Fibroblast of lung (primary cell): ENCODE results near the gene NKD2. TPM values are rescaled to one million over a fixed set of nuclear protein-coding genes. Genes with fewer than 3 reads are reported as not detected.

ENCODE experiments used
- DNase-seq, 2 donors: peaks; one replicate each; pipeline versions ENCODE4 v3.0.0 to v3.0.0-alpha.2; 2010; ENCODE audit warnings: low read depth in 2 of 2
- H2AFZ ChIP-seq: 2 replicates; pipeline ENCODE4 v1.5.1; 2012; ENCODE audit warnings: low read length, control low read depth, inconsistent platforms
- H3K27ac ChIP-seq: 2 replicates; pipeline ENCODE4 v1.5.1; 2011; ENCODE audit warnings: low read length, control low read depth; ENCODE audit not compliant: insufficient read depth
- H3K27me3 ChIP-seq: 2 replicates; pipeline ENCODE4 v1.5.1; 2011; ENCODE audit warnings: mild to moderate bottlenecking, low read length; ENCODE audit not compliant: control insufficient read depth, insufficient read depth
- H3K36me3 ChIP-seq: 2 replicates; pipeline ENCODE4 v1.5.1; 2011; ENCODE audit warnings: low read length; ENCODE audit not compliant: control insufficient read depth, insufficient read depth
- H3K4me1 ChIP-seq: 2 replicates; pipeline ENCODE4 v1.5.1; 2011; ENCODE audit warnings: low read length; ENCODE audit not compliant: control insufficient read depth, insufficient read depth; ENCODE audit errors: extremely low read depth
- H3K4me2 ChIP-seq: 2 replicates; pipeline ENCODE4 v1.5.1; 2011; ENCODE audit warnings: low read length, control low read depth; ENCODE audit not compliant: insufficient read depth; ENCODE audit errors: extremely low read depth
- H3K4me3 ChIP-seq, 4 experiments: fragments of 200-600 bp in 1 of 4; sonication (generic) in 1 of 4; replicated peaks in 1 of 4; 2 replicates each; pipeline ENCODE4 v1.5.1; 2011 to 2016; ENCODE audit warnings: low read length in 4 of 4, low read depth in 3 of 4, mild to moderate bottlenecking in 3 of 4, control low read depth in 2 of 4, inconsistent platforms in 1 of 4, mixed read lengths in 1 of 4; ENCODE audit not compliant: insufficient read depth in 1 of 4; ENCODE audit errors: control extremely low read depth in 1 of 4
- H3K79me2 ChIP-seq: 2 replicates; pipeline ENCODE4 v1.5.1; 2012; ENCODE audit warnings: mild to moderate bottlenecking, low read length, inconsistent platforms; ENCODE audit not compliant: control insufficient read depth, insufficient read depth
- H3K9ac ChIP-seq: 2 replicates; pipeline ENCODE4 v1.5.1; 2011; ENCODE audit warnings: mild to moderate bottlenecking, low read length, control low read depth; ENCODE audit not compliant: insufficient read depth
- H3K9me3 ChIP-seq: 2 replicates; pipeline ENCODE4 v1.5.1; 2012; ENCODE audit warnings: low read depth, low read length; ENCODE audit not compliant: control insufficient read depth, insufficient read depth
- H4K20me1 ChIP-seq: 2 replicates; pipeline ENCODE4 v1.5.1; 2011; ENCODE audit warnings: low read length; ENCODE audit not compliant: control insufficient read depth, insufficient read depth; ENCODE audit errors: extremely low read depth
- EZH2 ChIP-seq: IDR thresholded peaks from 2 replicates; pipeline ENCODE4 v1.5.1; 2012; ENCODE audit warnings: low read length, control low read depth, mild to moderate bottlenecking; ENCODE audit errors: missing control alignments
- polyA plus RNA-seq, 2 donors: library from polyadenylated mRNA; depleted of rRNA in 1 of 2; stranded (reverse) in 1 of 2; unstranded in 1 of 2; fragments of >200 nt; gene quantifications; 2 replicates each; pipeline ENCODE4 v1.2.1, GENCODE V29; 2011 to 2012; ENCODE audit warnings: missing spikeins in 1 of 2
- total RNA-seq: library from RNA; depleted of rRNA; stranded (reverse); fragments of >200 nt; gene quantifications from 2 replicates; pipeline ENCODE4 v1.2.1, GENCODE V29; 2014
- TF ChIP-seq, protein P1 (sequence below), 2 donors: IDR thresholded peaks in 1 of 2; conservative IDR thresholded peaks in 1 of 2; 1 replicate in 1 of 2; 2 replicates in 1 of 2; pipeline ENCODE4 v1.5.1; 2011 to 2012; ENCODE audit warnings: low read length in 2 of 2, control low read depth in 1 of 2, inconsistent platforms in 1 of 2, low read depth in 1 of 2, mild to moderate bottlenecking in 1 of 2

The NKD2 gene
- total and polyA plus RNA-seq, 2 donors (not counting 1 experiment from before 2014, with no cell fraction given), result under 0.01 TPM; not detected in 1

GRCh38 chr5:962801-963200 is 45.8 kb upstream of the NKD2 start:
- Histone ChIP-seq H3K27me3 (peaks cover 2% of the 10 kb centered on the region), H3K4me3 (no peak overlapping the region), H3K27ac (no peak overlapping the region), H3K9ac (no peak overlapping the region), H3K4me1 (peaks cover 27% of the 10 kb centered on the region), H3K36me3 (no peaks in the 10 kb centered on the region), H3K4me2 (no peak overlapping the region), H3K79me2 (no peaks in the 10 kb centered on the region), H4K20me1 (no peaks in the 10 kb centered on the region), H3K9me3 (no peaks in the 10 kb centered on the region), H2AFZ (no peak overlapping the region)
- DNase-seq, result no peak
- no peak for TF ChIP-seq EZH2
- TF ChIP-seq, protein P1, sequence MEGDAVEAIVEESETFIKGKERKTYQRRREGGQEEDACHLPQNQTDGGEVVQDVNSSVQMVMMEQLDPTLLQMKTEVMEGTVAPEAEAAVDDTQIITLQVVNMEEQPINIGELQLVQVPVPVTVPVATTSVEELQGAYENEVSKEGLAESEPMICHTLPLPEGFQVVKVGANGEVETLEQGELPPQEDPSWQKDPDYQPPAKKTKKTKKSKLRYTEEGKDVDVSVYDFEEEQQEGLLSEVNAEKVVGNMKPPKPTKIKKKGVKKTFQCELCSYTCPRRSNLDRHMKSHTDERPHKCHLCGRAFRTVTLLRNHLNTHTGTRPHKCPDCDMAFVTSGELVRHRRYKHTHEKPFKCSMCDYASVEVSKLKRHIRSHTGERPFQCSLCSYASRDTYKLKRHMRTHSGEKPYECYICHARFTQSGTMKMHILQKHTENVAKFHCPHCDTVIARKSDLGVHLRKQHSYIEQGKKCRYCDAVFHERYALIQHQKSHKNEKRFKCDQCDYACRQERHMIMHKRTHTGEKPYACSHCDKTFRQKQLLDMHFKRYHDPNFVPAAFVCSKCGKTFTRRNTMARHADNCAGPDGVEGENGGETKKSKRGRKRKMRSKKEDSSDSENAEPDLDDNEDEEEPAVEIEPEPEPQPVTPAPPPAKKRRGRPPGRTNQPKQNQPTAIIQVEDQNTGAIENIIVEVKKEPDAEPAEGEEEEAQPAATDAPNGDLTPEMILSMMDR (conservative IDR thresholded peaks at IDR 0.05 in 1 of 2, IDR thresholded peaks at IDR 0.05 in 1 of 2; ENCODE audit: low read depth in 1 of 2, low read length in 2 of 2), result no peak

- H3K79me2 ChIP-seq, result no peaks in the 10 kb centered on the region
- DNase-seq, result no peak
- H2AFZ ChIP-seq, result no peak overlapping the region
- peak overlapping the region; percentile 40 for H3K9ac ChIP-seq
- TF ChIP-seq, protein P1 (conservative IDR thresholded peaks at IDR 0.05 in 1 of 2, IDR thresholded peaks at IDR 0.05 in 1 of 2; ENCODE audit: low read depth in 1 of 2, low read length in 2 of 2), result no peak
- TF ChIP-seq EZH2, result no peak
- peaks cover 22% of the 10 kb centered on the region for H3K4me1 ChIP-seq
- no peaks in the 10 kb centered on the region for H4K20me1 ChIP-seq
- H3K9me3 ChIP-seq, result no peaks in the 10 kb centered on the region
- no peaks in the 10 kb centered on the region for H3K36me3 ChIP-seq
- no peak overlapping the region for H3K4me2 ChIP-seq
- H3K4me3 ChIP-seq, result no peak overlapping the region
- peaks cover 4% of the 10 kb centered on the region for H3K27me3 ChIP-seq
- H3K27ac ChIP-seq, result peak overlapping the region; percentile 73
Measured at GRCh38 chr5:963310-963672, 45.3 kb upstream of the NKD2 start.

GRCh38 chr5:963673-964531 is 44.7 kb upstream of the NKD2 start:
- no peak overlapping the region for H3K4me3 ChIP-seq
- H3K9ac ChIP-seq, result peak overlapping the region; percentile 40
- H3K27me3 ChIP-seq, result peaks cover 10% of the 10 kb centered on the region
- TF ChIP-seq, protein P1 (conservative IDR thresholded peaks at IDR 0.05 in 1 of 2, IDR thresholded peaks at IDR 0.05 in 1 of 2; ENCODE audit: low read depth in 1 of 2, low read length in 2 of 2), result no peak
- TF ChIP-seq EZH2, result no peak
- H2AFZ ChIP-seq, result no peak overlapping the region
- no peaks in the 10 kb centered on the region for H3K79me2 ChIP-seq
- H3K9me3 ChIP-seq, result no peaks in the 10 kb centered on the region
- peaks cover 18% of the 10 kb centered on the region for H3K4me1 ChIP-seq
- H3K27ac ChIP-seq, result peak overlapping the region; percentile 73
- H4K20me1 ChIP-seq, result no peaks in the 10 kb centered on the region
- DNase-seq, result peak; percentile 52 to 87
- H3K4me2 ChIP-seq, result peak overlapping the region; percentile 37
- no peaks in the 10 kb centered on the region for H3K36me3 ChIP-seq
